Raji (cell line): ENCODE results near the gene ELK4.

Experiments
- POLR2A ChIP-seq: IDR thresholded peaks from 2 replicates; pipeline ENCODE4 v1.6.1; 2011; ENCODE audit warnings: low read depth, low read length, control low read depth; ENCODE audit not compliant: insufficient read depth

ELK4 gene

DNA sequence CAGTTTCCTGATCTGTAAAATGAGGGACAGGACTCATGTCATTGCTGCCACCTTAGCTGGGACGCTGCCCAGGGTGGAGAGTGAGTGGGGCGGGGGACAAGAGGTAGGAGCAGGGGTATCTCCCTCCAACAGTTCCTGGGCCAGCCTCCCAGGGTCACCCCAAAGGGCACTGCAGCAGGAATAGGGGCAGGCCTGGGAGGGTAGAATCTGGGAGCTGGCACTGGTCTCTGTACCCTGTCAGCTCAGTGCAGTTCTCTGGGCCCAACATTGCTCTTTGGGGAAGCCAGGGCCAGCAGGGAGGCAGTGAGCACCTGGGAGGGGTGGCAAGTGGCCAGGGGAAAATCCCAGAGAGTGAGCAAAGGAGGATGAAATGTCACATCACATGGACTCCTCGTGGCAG is 55.8 kb downstream of the ELK4 start:
- no peak for TF ChIP-seq POLR2A

DNA sequence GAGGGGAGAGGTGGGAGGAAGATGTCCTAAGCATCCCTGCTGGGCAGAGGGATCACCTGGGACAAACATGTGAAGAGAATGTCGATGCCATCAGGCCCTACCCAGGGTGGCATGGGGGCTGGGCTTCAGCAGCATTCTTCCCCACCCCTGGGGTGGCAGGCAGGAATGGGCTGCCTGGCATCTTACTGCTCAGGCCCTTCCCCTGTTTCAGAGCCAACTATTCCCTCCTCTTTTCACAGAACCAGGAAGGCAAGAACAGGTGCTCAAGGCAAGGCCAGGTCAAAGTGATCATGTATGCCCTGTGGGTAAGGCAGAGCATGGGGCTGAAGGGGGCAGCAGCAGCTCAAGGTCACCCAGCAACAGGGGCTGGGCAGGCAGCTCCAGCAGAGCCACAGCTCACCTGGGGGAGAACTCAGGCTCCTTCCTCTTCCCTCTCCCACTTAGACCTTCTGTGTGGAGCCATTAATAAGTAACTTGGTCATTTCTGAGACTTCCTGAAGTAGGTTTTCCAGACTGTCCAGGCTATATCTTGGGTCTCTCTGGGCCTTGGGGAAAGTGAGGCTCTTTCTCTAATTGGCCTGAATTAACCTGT is 56.4 kb downstream of the ELK4 start:
- TF ChIP-seq POLR2A = no peak

DNA sequence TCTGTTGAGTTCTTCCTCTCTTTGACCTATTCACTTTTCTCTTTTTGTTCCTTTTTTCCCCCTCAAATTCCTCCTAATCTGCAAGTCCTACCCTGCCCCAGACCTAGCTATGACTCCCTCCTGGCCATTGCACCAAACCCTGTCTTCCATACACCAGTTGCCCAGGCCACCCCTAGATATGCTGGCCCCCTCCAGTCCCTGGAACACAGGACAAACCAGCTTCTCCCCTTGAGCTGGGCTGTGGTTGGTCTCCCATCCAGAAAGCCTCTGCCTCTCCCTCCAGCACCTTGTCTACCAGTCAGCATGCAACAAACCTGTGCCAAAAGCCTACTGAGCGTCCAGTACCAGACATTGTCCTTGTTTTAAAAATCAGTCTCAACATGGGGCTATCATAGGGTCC is 59.4 kb downstream of the ELK4 start:
- no peak for TF ChIP-seq POLR2A

DNA sequence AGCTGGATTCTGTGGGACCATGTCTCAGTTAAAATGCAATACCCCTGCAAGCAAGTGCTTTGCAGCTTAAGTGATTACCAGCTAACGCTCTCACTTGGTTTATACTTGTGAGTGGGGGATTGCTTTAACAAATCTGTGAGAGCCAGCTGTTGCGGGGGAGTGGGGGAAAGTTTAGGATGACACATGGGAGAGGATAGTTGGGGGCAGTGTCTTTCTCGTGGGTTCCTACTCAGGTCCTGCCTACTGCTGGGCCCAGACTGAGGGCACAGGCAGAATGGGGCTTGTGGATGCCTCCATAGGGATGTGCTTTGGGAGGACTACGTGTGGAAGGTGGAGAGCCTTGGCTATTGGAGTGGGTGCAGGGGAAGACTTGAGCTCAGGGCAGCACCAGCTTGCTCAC is 60.1 kb downstream of the ELK4 start:
- TF ChIP-seq POLR2A = no peak

DNA sequence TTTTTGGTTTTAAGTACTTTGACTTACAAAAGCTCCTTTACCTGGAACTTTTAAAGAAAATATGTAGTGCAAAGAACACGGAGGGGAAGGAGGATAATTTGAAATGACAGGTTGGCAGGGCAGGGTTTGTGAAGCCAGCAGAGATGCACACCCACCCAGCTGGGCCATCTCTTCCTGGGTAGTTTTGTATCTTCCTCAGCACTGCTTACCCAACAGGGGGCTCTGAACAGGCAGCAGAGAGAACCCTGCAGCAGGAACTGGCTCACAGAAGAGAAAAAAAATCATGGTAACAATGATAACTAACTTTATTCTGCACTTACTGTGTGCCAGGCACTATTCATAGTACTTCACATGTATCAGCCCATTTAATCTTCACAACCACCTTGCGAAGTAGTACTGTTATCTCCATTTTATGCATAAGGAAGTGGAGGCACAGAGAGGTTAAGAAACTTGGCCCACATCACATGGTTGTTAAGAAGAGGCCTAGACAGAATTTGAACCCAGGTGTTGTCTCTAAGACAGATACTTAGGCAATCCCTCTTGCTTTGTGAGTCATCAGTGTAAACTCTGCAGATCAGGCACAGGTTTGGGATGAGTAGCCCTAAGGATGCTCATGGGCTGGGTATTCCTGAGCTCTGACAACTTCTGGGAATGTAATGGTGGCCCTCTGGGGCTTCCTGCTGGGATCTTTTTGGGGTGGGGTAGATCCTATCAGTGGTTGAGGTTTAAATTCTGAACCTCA is 60.8 kb downstream of the ELK4 start:
- no peak for TF ChIP-seq POLR2A

DNA sequence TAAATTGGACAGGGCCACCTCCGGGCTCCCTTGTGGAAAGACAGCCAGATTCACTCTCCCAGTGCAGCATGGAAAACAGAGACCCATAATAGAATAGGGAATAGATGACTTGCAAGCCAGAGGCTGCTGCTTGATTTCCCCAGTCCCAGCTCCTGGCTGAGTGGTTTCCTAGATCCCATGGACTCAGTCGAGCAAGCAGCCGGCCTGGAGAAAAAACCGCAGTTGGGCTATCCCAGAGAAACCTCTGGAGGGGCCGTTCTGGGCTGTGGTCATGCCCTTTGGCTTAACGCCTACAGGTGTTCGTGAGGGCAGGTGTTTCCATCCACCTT is 61.7 kb downstream of the ELK4 start:
- no peak for TF ChIP-seq POLR2A

DNA sequence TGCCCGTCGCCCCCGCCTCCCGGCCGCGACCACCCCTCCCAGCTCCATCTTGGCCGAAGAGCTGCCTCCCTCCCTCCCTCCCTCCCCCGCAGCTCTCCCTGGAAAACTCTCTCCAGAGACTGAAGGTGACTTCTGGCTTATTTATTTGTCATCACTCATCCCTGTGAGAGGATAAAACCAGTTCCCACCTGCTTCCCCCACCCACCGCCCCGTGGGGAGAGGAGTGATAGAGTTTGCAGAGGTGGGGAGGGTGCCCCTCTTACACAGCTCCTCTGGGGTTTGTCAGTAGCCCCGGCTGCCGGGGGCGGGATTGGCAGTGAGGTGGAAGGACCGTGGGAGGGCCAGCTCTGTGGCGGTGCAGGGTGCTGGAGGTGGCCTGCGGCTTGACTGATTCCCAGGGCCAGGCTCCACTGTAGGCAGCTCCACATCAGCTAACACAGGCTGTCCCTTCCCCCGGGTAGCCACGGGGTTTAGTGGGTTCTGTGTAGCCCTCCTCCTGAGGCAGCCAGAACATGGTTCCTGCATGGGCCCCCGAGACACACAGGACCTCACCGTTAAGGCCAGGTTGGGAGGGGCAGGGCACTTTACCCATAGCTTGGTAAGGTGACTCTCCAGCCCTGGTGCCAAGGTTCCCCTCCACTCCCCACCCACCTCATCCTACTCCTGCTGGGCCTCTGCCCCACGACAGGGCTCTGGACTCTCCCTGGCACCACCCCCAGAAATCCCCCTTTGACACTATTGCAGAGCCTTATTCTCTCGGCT is 62.2 kb downstream of the ELK4 start:
- TF ChIP-seq POLR2A = no peak

DNA sequence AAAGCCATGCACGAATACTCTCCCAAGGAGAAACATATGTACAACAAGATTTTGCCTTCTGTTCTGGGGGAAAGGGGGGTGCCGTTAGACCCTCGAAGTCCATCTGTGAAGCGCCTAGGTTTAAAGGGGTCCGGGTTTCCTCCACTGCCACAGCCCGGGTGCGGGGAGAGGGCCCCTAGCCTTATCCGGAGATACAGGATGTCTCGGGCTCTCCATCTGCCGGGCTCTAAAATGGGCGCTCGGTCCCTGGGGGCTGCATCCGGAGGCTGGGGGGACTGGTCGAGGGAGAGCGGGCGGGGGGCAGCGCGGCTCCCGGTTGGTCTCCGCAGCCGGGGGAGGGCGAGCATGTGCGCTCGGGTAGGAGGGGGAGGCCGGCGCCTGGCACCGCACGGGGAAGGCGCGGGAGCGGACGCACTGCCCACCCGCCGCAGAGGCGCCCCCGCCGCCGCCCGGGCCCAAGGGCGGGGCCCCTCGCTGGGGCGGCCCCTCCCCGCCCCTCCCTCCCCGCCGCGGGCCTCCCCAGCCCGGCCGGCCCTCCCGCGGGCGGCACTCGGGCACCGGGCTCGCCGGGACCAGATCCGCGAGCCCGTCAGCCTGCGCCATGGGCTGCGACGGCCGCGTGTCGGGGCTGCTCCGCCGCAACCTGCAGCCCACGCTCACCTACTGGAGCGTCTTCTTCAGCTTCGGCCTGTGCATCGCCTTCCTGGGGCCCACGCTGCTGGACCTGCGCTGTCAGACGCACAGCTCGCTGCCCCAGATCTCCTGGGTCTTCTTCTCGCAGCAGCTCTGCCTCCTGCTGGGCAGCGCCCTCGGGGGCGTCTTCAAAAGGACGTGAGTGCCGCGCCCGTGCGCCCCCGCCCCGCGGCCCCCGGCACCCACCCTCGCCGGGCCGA is 63.1 kb downstream of the ELK4 start:
- TF ChIP-seq POLR2A = no peak

DNA sequence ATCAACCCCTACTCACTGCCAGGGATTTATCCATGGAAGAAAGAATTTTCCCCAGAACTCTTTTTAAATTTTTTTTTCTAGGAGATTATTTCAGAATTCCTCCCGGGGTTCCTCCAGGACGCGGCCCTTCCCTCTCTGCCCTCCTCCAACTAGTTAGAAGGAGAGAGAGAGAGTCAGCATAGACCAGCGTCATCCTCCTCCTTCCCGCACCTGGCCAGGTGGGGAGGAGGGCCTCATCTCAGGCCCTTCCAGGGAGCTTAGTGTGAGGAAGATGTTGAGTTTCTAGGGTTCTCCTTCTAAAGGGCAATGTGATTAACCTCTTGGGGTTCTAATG is 63.7 kb downstream of the ELK4 start:
- no peak for TF ChIP-seq POLR2A

DNA sequence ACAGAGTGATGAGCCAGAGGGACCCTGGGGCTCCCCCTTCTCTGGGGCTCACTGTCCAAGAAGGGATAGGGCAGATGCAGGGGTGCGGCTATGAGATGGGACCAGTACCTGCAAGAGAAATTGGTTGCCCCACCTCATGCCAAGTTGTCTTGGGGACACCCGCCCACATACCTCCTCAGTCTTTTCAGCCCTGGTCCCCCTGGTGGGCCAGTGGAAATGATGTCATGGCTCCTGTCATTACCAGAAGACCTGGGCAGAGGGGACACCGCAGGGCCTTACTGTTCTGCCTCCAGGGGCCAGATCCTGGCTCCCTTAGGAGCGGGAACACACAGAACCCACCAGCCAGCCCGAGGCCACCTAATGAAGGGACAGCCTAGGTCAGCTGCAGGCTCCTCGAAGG is 64.1 kb downstream of the ELK4 start:
- no peak for TF ChIP-seq POLR2A

DNA sequence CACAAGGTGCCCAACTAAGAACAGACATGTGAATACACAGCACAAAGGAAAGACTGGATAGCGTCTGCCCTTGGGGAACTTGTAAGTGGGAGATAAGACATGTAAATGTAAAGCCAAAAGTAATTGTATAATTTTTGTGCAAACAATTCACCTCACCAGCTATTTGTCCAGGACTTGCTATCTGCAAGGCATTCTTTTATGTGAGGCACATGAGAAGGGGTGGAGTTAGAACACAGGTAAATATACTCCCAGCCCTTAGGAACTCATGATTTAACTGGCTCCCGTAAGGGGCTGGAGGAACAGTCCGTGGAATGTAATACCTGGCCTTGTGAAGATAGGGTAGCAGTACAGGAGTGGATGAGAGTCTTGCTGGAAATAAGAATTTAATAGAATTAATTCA is 66.0 kb downstream of the ELK4 start:
- TF ChIP-seq POLR2A = no peak

DNA sequence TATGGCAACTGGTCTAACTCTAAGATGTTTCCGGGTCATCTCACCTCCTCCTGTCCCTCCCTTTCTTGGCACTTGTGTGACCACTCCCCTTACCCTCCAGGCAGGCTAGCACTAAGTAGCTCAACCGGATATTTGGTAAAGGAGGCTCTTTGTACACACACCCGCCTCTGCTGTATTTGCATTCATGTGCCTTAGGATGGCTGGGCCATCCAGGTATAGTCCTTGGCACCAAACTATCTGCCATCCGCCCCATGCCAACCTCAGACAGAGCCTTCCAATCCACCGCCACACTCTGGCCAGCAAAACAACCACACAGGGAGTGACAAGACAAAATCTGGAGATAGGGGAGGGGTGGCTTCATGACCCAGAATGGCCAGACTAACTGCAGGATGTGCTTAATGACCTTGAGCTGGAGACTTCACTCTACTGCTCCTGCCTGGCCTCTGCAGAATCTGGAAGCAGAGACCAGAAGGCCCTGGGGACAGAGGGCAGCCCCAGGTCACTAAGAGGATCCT is 67.8 kb downstream of the ELK4 start:
- TF ChIP-seq POLR2A = no peak

DNA sequence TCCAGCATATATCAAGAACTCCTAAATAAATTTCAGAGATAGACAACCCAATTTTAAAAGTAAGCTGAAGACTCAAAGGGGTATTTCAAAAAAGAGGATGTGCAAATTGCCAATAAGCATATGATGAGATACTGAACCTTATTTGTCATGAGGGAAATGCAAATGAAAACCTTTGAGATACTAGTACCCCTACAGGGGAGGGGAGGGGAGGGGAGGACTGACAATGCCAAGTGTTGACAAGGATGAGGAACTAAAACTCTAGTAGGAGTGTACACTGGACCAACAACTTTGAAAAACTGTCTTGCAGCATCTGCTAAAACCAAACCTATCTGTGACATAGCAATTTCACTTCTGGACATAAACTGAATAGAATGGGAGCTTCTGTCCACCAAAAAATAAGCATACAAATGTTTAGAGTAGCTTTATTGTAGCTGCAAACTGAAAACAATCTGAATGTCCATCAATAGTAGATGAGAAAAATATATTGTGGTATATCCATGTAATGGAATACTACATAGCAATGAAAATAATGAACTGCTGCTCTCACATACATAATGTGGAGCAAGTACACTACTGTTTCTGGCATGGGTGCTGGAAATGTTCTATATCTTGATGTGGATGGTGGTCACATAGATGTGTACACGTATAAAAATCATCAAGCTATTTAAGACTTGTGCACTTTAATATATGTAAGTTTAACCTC is 70.2 kb downstream of the ELK4 start:
- TF ChIP-seq POLR2A = no peak
